HG02840 (cell line): ENCODE results near the gene AXL.
"Not testable (repeated sequence)": the region's sequence is repeated elsewhere in the genome, so short reads cannot be mapped to it uniquely, and the experiment has no call there.

Source experiments
- ATAC-seq: cut with Tn5 transposase; IDR thresholded peaks from one replicate; pipeline ENCODE4 v1.9.1; 2021; ENCODE audit warnings: mild to moderate bottlenecking, moderate library complexity, moderate number of reproducible peaks; ENCODE audit not compliant: unreplicated experiment, low FRiP score

The AXL gene

DNA sequence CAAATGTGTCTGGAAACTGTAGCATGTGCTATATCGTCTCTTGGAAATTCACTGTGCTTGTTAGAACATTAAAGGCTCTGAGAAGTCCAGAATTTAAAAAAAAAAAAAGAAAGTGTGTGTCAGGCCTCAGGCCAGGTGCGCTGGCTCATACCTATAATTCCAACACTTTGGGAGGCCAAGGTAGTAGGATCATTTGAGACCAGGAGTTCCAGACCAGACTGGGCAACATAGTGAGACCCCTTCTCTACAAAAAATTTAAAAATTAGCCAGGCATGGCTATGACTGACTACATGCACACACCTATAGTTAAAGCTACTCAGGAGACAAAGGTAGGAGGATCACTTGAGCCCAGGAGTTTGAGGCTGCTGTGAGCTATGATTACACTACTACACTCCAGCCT lies 50.0 kb downstream of the AXL start:
- no peak for ATAC-seq

DNA sequence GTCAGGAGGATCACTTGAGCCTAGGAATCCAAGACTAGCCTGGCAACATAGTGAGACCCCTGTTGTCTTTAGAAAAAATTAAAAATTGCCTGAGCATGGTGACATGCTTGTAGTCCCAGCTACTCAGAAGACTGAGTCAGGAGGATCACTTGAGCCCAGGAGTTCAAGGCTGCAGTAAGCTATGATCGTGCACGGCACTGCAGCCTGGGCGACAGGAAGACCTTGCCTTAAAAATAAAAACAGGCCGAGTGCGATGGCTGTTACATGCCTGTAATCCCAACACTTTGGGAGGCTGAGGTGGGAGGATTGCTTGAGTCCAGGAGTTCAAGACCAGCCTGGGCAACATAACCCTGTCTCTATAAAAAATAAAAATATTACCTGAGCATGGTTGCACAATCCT lies 50.5 kb downstream of the AXL start:
- ATAC-seq, result no peak

DNA sequence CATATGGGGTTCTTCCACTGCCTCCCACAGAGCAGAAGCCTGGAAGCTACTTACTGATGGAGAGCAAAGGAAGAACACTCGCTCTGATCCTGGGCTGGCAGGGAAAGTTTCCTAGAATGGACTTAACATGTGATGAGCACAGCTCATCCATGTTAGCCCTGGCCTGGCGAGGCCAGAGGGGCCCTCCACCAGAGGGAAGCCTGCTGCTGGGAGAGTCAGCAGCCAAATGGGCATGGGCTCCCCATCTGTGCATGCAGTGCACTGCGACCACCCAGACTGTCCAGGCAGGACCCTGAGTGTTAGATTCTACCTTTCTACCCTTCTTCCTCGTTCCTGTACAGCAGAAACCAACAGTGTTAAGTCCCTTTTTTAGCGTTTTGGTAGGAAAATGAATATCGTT lies 54.1 kb downstream of the AXL start:
- no peak for ATAC-seq

DNA sequence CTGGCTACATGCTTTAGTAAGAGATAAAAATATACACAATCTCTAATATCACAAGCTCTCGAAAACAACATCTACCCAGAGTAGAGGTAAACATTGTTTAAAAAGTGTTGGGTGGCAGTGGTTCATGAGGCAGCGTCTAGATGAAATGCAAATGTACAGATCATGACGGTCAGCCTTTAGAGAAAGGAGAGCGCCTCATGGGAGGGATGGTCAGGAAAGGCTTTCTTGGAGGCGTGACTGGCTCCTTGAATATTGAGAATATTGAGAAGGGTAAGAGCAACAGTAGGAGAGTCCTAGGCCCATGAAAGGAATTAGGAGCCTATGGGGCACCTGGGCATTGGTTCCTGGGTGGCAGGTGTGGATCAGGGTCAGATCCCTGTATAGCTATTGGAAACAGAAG lies 55.8 kb downstream of the AXL start:
- no peak for ATAC-seq

DNA sequence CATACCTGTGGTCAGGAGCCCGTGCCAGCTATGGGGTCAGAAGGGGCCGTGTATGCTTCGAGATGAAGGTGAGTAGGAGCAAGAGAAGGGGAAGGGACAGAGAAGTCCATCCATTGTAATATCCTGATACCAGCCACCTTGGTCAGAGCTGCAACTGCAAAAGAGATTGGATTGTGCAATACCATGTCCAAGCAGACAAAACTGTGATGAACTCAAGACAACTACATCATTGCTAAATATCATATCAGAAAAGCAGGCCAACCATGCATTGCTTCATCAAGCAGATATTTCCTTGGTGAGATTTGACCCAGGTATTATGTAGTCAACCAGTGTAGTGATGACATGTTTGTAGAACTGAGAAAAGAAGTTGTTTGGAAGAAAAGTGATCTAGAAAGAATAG lies 57.2 kb downstream of the AXL start:
- no peak for ATAC-seq

DNA sequence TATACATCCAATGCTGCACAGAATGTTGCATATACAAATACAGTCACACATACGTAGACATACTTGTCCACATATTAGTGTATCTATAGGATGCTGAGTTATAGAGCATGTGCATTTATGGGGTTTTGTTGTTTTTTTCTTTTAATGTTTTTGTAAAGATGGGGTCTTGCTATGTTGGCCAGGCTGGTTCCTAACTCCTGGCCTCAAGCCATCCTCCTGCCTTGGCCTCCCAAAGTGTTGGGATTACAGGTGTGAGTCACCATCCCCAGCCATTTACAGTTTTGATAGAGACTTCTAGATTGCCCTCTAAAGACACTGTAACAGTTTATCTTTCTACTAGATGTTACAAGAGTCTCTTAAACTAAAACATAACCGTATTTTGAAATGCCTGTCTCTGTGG lies 59.5 kb downstream of the AXL start:
- no peak for ATAC-seq

DNA sequence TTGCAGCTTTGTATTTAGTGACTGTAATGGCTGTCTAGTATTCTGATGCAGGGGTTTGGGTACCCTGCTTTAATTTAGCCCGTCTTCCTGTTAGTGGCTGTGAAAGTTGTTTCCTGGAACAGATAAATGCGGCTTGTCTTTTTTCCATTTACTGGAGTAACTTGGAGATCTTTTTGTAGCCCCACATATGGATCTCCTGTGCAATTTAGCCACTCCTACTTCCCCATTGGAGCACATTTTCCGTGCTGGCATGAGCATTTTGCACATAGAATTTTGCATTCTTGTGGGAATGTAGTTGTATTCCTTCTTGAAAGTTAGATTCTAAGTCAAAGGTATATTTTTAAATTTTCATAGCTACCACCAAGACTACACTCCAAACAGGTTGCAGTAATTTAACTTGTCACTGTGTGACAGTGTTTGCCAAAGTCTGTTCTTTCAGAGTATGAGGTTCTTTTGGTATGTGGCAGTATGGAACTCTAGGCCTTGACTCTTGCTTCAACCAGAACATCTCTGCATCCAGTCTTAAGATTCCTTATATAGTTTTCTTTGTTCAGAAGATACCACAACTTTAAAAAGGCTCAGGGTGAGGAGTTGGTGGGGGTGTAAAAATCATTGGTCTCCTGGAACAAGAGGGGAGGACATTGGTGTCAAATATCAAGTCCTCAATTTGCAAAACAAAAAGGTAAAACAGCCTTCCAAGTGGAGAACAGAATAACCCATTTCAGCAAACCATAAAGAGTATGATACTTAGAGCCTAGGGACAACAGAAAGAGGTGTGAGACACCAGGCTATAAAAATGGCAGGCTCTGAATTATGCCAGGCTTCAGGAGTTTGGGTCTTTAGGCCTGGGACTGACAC lies 69.9 kb downstream of the AXL start:
- ATAC-seq, result no peak

DNA sequence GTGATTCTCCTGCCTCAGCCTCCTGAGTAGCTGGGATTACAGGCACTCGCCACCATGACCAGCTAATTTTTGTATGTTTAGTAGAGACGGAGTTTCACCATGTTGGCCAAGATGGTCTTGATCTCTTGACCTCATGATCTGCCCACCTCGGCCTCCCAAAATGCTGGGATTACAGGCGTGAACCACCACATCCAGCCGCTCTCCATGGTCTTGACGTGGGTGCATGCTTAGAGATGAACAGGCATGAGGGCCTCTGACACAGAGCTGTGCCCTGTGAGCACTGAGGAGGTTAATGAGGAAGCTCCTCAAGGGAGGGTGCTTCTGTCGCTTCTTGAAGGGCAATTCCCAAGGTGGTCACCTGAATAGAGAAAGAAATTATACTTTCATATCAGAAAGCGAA lies 70.8 kb downstream of the AXL start:
- not testable (repeated sequence) for ATAC-seq

DNA sequence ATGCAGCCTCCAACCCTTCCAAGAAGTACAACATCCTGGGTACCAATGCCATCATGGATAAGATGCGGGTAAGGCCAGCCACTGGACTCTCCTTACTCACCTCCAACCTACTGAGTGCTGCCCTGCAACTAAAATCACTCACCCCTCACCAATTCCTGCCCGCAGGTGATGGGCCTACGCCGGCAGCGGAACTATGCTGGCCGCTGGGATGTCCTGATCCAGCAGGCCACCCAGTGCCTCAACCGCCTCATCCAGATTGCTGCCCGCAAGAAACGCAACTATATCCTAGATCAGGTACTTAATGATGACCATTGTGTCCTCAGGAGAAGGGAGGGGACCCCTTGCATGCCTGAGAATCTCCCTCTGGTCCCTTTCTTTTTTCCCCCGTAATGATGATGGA lies 75.4 kb downstream of the AXL start:
- no peak for ATAC-seq

DNA sequence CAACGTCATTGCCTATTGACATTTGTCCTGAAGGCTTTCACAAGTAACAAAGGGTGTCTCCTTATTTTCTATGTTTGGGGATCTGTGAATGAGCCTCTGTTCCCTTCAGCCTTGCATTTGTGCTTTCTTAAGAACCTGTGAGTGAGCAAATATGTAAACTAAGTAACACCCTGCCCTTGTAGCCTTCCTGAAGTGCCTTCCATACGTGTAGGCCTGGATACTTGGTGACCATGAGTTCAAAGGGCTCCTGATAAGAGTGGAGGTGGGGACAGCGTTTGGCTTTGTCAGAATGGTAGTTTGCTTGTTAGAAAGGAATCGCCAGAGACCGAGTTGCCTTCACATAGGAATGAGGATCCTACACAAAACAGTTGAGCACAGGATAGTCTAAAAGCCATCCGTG lies 76.5 kb downstream of the AXL start:
- no peak for ATAC-seq

DNA sequence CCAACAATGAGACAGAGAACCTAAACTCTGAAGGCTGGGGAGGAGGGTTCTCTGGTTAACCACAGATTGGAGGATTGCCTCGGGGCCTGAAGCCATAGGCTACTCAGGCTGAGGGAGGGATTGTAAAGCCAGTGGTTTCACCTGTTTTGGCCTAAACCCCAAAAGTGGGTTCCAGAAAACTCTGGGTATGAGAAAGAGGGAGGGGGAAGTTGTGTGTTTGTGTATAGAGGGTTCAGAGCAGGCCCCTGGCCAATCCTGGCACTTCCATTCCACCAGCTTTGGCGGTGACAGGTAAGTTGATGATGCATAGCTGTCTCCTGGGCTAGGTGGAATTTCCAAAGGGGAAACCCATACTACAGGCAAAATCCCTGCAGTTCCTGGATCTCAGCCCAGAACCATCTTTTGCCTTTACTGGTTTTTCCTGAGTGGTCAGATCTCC lies 77.4 kb downstream of the AXL start:
- ATAC-seq, result no peak

DNA sequence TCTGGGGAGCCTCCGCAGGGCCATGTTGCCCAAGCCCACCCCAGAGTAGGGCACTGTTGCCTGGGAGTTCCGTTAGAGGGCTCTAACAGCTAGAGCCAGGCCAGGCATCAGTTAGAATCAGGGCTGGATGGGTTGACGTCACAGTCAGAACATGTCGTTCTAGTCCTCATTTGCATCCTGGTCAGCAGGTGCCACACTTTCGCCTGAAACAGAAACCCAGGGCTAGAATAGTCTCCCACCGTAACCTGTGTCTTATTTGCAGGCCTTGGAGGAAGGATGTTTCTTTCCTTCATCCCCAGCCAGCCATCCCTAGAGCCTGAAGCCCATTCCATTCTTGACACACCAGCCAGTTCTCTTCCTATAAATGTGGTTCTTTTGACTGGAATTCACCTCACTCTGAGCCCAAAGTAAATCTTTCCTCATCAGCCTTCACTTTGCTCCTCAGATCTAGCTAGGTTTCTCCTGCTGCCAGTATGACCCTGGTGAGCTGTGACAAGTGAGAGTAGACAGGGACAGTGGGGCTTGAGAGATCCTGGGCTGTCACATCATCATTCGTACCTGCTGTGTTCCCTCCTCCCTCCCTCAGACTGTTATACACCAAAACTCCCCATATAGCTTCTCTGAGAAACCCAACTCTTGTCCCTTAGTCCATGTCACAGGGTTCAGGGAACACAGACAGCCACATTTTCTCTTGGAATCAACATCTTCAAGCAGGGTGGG lies 78.8 kb downstream of the AXL start:
- ATAC-seq, result no peak

DNA sequence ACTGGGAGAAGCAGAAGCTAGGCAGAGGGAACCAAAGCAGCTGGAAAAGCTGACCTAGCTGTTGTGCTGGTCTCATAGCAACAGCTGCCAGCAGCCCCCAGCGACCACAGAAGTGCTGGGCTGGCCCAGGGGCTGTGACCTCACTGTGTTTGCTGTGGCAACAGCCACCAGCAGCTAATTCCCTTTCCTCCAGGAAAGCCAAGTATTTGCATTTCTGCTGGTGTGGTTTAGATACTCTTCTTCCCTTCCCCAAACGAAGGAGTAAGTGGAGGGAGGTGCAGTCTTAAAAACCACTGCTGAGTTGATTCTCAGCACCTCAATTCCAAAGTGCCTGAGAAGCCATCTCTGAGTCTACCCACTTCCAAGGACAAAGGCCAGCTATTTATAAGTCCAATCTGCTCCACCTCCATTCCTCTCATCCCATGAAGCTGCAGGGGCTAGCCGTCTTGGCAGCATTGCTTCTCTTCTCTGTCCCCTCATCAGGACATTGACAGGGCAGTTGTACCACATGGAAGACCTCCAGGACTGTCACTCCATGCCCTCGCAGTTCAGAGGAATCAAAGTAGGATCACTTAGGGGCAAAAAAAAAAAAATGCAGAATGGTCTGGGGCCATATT lies 79.4 kb downstream of the AXL start:
- no peak for ATAC-seq

DNA sequence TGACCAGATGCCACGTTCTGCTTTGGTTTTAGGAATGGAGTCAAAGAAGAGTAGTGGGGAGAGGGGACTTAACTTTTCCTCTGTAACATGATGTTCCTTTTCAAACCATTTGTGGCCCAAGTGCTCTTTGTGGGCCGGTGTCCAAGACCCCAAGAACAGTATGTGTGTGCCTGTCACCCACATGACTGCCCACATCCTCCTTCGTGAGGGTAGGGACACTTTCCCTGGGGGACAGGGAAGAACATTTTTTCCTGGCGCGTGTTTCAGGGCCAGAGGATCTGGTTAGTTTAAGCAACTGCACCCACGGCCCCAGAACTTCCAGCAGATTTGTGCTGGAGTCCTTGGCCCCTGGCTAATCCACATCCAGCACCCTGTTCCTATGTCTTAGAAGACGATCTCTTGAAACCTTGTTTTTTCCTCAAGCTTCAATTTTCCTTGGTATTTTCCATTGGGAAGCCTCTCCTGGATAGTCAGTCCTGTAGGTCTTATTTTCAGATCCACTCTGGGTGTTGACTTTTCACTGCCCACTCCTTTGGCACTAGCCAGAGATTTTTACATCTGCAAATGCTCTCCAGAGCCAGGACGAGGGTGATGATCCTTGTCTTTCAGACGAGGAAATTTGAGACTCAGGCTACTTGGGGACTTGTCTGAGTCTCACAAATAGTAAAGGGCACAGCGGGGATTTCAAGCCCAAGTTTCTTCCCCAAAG lies 80.2 kb downstream of the AXL start:
- ATAC-seq, result no peak

DNA sequence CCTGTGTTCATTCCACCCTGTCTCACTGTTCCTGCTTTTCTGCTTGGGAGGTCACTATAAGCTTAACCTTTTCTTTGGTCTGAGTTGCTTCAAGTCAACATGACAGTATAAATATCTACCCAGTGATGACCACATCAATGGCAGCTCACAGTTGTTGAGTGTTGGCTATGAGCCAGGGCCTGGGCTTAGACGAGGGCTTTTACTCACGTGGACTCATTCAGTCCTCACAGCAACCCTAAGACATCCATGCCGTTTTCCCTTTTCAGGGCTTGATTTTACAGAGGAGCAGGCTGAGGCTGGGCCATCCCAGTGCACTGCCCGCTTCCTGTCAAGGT lies 80.7 kb downstream of the AXL start:
- ATAC-seq, result no peak

DNA sequence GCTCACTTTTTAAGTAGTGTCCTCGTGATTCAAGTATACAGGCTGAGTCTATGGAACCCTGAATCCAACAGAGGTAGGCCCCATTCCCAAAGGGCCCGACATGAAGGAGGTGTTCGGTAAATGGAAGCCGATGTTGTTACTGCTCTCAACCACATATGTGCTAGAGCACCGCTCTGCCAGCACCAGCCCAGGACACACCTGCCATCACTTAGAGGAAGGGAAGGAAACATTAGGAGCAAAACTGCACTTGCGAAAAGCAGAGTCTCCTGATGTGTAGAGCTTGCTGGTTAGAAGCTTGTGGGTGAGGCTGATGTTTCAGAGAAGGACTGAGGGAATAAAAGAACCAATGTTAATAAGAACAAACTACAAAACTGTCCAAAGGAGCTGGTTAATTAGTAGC lies 81.5 kb downstream of the AXL start:
- ATAC-seq, result no peak

DNA sequence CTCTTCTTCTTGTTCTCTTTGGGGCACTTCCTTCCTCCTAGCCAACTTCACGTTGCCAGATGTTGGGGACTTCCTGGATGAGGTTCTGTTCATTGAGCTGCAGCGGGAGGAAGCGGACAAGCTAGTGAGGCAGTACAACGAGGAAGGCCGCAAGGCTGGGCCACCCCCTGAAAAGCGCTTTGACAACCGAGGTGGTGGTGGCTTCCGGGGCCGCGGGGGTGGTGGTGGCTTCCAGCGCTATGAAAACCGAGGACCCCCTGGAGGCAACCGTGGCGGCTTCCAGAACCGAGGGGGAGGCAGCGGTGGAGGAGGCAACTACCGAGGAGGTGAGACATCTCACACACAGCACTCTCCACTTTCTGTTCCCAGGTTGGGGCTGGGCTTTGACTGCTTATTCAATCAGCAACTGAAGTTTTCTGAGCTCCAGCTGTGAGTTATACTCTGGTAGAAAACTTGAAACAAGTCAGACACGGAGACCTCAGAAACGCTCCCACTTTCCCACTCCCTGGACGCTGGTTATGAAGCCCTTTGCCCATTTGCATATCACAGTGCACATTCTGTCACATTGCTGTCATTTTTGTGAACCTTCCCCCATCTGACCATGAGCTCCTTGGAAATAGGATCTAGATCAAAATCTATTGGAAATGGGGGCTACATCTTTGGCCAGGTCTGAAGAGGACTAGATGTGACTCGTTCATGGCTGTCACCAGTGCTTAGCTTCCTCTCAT lies 83.8 kb downstream of the AXL start:
- ATAC-seq, result no peak

DNA sequence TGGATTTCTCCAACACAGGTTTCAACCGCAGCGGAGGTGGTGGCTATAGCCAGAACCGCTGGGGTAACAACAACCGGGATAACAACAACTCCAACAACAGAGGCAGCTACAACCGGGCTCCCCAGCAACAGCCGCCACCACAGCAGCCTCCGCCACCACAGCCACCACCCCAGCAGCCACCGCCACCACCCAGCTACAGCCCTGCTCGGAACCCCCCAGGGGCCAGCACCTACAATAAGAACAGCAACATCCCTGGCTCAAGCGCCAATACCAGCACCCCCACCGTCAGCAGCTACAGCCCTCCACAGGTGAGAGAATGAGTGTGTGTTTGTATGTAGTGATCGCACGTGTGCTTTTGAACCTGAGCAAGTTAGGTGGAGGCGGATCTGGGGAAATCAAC lies 84.9 kb downstream of the AXL start:
- no peak for ATAC-seq

DNA sequence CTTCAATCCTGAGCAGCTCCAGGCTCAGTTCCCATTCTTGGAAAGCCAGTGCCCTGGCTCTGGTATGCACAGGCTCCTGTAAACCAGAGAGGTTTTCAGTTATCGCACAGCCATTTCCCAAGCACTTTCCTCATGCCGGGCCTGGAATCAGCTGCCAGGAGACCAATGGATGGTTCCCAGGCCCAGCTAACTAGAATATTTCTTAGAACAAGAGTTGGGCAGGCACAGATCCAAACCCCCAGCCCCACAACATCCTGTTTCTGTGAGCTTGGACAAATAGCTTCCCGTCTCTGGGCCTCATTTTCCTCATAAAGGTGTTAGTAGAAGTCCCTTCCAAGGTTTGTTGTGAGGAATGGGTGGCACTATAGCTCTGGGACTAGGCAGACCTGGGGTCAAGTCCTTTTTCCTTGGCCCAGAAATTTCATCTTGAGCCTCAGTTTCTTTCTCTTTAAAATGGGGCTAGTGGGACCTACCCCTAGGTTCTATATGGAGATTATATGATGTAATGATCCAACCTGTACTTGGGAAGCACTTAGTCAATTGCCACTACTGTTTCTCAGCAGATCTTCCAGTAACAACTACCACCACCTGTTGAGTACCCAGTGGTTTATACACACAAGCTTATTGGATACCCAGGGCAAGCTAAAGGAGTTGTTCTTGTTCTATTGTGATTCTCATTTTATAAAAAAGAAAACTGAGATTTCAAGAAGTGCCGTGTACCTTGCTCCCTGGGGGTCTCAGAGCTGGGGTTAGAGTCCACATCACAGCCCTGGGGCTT lies 85.9 kb downstream of the AXL start:
- ATAC-seq, result no peak
